Ishikawa (cell line): ENCODE measurements around the gene RASL10A.

ENCODE experiments used
- CEBPB ChIP-seq: IDR thresholded peaks from 2 replicates; pipeline ENCODE4 v1.6.1; 2012
- CREB1 ChIP-seq: IDR thresholded peaks from 2 replicates; pipeline ENCODE4 v1.6.1; 2012; ENCODE audit warnings: low read depth
- EP300 ChIP-seq: IDR thresholded peaks from 2 replicates; pipeline ENCODE4 v1.6.1; 2012; ENCODE audit warnings: borderline replicate concordance
- RAD21 ChIP-seq: IDR thresholded peaks from 2 replicates; pipeline ENCODE4 v1.6.1; 2012; ENCODE audit warnings: low read depth
- TAF1 ChIP-seq: IDR thresholded peaks from 2 replicates; pipeline ENCODE4 v1.6.1; 2012; ENCODE audit warnings: low read depth, mild to moderate bottlenecking
- TCF12 ChIP-seq: IDR thresholded peaks from 2 replicates; pipeline ENCODE4 v1.6.1; 2012; ENCODE audit warnings: low read depth
- TEAD4 ChIP-seq: IDR thresholded peaks from 2 replicates; pipeline ENCODE4 v1.6.1; 2012
- YY1 ChIP-seq: IDR thresholded peaks from 2 replicates; pipeline ENCODE4 v1.6.1; 2012; ENCODE audit warnings: low read depth
- ZBTB7A ChIP-seq: IDR thresholded peaks from 2 replicates; pipeline ENCODE4 v1.6.1; 2012; ENCODE audit warnings: low read depth
- TF ChIP-seq, protein P1 (sequence below): IDR thresholded peaks from 2 replicates; pipeline ENCODE4 v1.6.1; 2012
- TF ChIP-seq, protein P2 (sequence below): IDR thresholded peaks from 2 replicates; pipeline ENCODE4 v1.6.1; 2012; ENCODE audit warnings: low read depth, mild to moderate bottlenecking
- TF ChIP-seq, protein P3 (sequence below): IDR thresholded peaks from 2 replicates; pipeline ENCODE4 v1.6.1; 2012

DNA sequence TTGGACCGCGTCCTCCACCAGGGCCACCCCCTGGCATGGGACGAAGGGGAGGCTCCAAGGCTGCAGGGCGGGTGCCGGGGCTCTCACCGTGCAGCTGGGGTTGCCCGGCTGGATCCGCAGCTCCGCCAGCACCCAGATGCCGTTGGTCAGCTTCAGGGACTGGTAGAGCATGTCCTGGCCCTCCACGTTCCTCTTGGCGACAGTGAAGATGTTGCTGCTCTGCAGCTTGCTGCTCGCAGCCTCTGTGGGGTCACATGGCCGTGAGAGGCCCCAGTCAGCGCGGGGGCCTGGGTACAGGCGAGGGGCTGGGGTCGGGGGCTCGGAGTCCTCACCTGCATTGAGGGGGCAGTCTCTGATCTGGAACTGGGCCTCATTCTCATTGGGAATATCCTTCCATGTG is 14.8 kb upstream of the RASL10A start:
- TF ChIP-seq TEAD4 (no peak), RAD21 (no peak), YY1 (no peak), TAF1 (no peak), CEBPB (no peak), TCF12 (no peak), CREB1 (no peak), ZBTB7A (no peak), EP300 (no peak)
- TF ChIP-seq, protein P1, sequence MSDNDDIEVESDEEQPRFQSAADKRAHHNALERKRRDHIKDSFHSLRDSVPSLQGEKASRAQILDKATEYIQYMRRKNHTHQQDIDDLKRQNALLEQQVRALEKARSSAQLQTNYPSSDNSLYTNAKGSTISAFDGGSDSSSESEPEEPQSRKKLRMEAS = no peak
- TF ChIP-seq, protein P2, sequence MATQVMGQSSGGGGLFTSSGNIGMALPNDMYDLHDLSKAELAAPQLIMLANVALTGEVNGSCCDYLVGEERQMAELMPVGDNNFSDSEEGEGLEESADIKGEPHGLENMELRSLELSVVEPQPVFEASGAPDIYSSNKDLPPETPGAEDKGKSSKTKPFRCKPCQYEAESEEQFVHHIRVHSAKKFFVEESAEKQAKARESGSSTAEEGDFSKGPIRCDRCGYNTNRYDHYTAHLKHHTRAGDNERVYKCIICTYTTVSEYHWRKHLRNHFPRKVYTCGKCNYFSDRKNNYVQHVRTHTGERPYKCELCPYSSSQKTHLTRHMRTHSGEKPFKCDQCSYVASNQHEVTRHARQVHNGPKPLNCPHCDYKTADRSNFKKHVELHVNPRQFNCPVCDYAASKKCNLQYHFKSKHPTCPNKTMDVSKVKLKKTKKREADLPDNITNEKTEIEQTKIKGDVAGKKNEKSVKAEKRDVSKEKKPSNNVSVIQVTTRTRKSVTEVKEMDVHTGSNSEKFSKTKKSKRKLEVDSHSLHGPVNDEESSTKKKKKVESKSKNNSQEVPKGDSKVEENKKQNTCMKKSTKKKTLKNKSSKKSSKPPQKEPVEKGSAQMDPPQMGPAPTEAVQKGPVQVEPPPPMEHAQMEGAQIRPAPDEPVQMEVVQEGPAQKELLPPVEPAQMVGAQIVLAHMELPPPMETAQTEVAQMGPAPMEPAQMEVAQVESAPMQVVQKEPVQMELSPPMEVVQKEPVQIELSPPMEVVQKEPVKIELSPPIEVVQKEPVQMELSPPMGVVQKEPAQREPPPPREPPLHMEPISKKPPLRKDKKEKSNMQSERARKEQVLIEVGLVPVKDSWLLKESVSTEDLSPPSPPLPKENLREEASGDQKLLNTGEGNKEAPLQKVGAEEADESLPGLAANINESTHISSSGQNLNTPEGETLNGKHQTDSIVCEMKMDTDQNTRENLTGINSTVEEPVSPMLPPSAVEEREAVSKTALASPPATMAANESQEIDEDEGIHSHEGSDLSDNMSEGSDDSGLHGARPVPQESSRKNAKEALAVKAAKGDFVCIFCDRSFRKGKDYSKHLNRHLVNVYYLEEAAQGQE = no peak
- TF ChIP-seq, protein P3, sequence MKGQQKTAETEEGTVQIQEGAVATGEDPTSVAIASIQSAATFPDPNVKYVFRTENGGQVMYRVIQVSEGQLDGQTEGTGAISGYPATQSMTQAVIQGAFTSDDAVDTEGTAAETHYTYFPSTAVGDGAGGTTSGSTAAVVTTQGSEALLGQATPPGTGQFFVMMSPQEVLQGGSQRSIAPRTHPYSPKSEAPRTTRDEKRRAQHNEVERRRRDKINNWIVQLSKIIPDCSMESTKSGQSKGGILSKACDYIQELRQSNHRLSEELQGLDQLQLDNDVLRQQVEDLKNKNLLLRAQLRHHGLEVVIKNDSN = no peak
